GM21619 (cell line): ENCODE data around the gene ISG20.
"Not testable (repeated sequence)": the region's sequence is repeated elsewhere in the genome, so short reads cannot be mapped to it uniquely, and the experiment has no call there.

ENCODE experiments used
- ATAC-seq: cut with Tn5 transposase; IDR thresholded peaks from one replicate; pipeline ENCODE4 v1.9.1; 2021; ENCODE audit not compliant: unreplicated experiment

Gene ISG20

GRCh38 chr15:88618686-88619085, 20.1 kb upstream of the ISG20 start:
- no peak for ATAC-seq

GRCh38 chr15:88619796-88620195, 19.0 kb upstream of the ISG20 start:
- ATAC-seq, result no peak

GRCh38 chr15:88620995-88621772, 17.6 kb upstream of the ISG20 start, which contains the start of gene AEN:
AEN (plus strand) TSS chr15:88621340; CDS start chr15:88626210, 4,870 bp downstream.
- peak; percentile 90 for ATAC-seq

GRCh38 chr15:88621789-88622604, 16.8 kb upstream of the ISG20 start:
- no peak for ATAC-seq

- ATAC-seq, result no peak
These were observed 16.2 kb upstream of the ISG20 start for GRCh38 chr15:88622605-88622975.

GRCh38 chr15:88623061-88623460, 15.8 kb upstream of the ISG20 start:
- ATAC-seq, result no peak

GRCh38 chr15:88623632-88624031, 15.2 kb upstream of the ISG20 start:
- no peak for ATAC-seq

GRCh38 chr15:88624156-88624970, 14.5 kb upstream of the ISG20 start:
- ATAC-seq, result peak; percentile 35

- ATAC-seq, result no peak
These were observed 13.8 kb upstream of the ISG20 start for GRCh38 chr15:88624971-88625490.

GRCh38 chr15:88625943-88626741, 12.7 kb upstream of the ISG20 start:
- ATAC-seq, result no peak

GRCh38 chr15:88627463-88627862, 11.4 kb upstream of the ISG20 start:
- no peak for ATAC-seq

- no peak for ATAC-seq
These were observed 10.7 kb upstream of the ISG20 start for GRCh38 chr15:88628018-88628654.

- ATAC-seq, result no peak
These were observed 9.7 kb upstream of the ISG20 start for GRCh38 chr15:88629071-88629470.

GRCh38 chr15:88630141-88630721, 8.6 kb upstream of the ISG20 start:
- ATAC-seq, result no peak

GRCh38 chr15:88630798-88631463, 7.9 kb upstream of the ISG20 start:
- no peak for ATAC-seq

- ATAC-seq, result no peak
These were observed 7.3 kb upstream of the ISG20 start for GRCh38 chr15:88631464-88632028.

GRCh38 chr15:88632797-88633196, 6.0 kb upstream of the ISG20 start:
- ATAC-seq, result not testable (repeated sequence)

GRCh38 chr15:88634449-88634848, 4.4 kb upstream of the ISG20 start:
- ATAC-seq, result no peak

- ATAC-seq, result peak; percentile 28
These were observed 3.5 kb upstream of the ISG20 start for GRCh38 chr15:88635318-88635717.
